K562 (cell line): ENCODE data around the gene BTF3L4. TPM values are rescaled to one million over a fixed set of nuclear protein-coding genes. Genes with fewer than 3 reads are reported as not detected.
A peak's percentile ranks its signal among the peaks of the same experiment; 100 is the strongest.

ENCODE experiments used
- BCL6 ChIP-seq: fragments of 250-450 bp; sonication (Bioruptor Pico); IDR thresholded peaks from 2 replicates; pipeline ENCODE4 v1.4.0; 2020
- CCNT2 ChIP-seq: IDR thresholded peaks from 2 replicates; pipeline ENCODE4 v1.6.1; 2011; ENCODE audit warnings: borderline replicate concordance, low read depth, mild to moderate bottlenecking, moderate library complexity, mixed read lengths, low read length; ENCODE audit not compliant: insufficient read length; ENCODE audit errors: extremely low read depth
- CREB3L1 ChIP-seq: fragments of 450-650 bp; IDR thresholded peaks from 2 replicates; pipeline ENCODE4 v1.6.1; 2014; ENCODE audit warnings: low read depth, mild to moderate bottlenecking, moderate library complexity, borderline replicate concordance
- E2F3 ChIP-seq: fragments of 250-450 bp; sonication (Bioruptor Pico); IDR thresholded peaks from 2 replicates; pipeline ENCODE4 v1.4.0; 2020; ENCODE audit warnings: mild to moderate bottlenecking
- GATAD2A ChIP-seq: fragments of 450-650 bp; IDR thresholded peaks from 2 replicates; pipeline ENCODE4 v1.6.1; 2017
- HNRNPK ChIP-seq: fragments of 200-400 bp; formaldehyde crosslinking; IDR thresholded peaks from one replicate; pipeline ENCODE4 v1.6.1; 2018; ENCODE audit warnings: mild to moderate bottlenecking, low read depth, low read length; ENCODE audit not compliant: poor library complexity, severe bottlenecking
- L3MBTL2 ChIP-seq: fragments of 450-650 bp; IDR thresholded peaks from 2 replicates; pipeline ENCODE4 v1.6.1; 2016; ENCODE audit warnings: mild to moderate bottlenecking, moderate library complexity
- NCOA1 ChIP-seq: fragments of 450-650 bp; IDR thresholded peaks from 2 replicates; pipeline ENCODE4 v1.6.1; 2016; ENCODE audit warnings: low read depth
- NR3C1 ChIP-seq: sonication (generic); formaldehyde crosslinking; IDR thresholded peaks from 2 replicates; pipeline ENCODE4 v1.8.1; 2022; ENCODE audit warnings: missing genetic modification reagents
- POU5F1 ChIP-seq: fragments of 150-350 bp; IDR thresholded peaks from 2 replicates; pipeline ENCODE4 v1.6.1; 2014; ENCODE audit warnings: borderline replicate concordance, low read length, low read depth, mild to moderate bottlenecking; ENCODE audit not compliant: partially characterized antibody
- TAL1 ChIP-seq: fragments of 450-650 bp; IDR thresholded peaks from 2 replicates; pipeline ENCODE4 v1.6.1; 2016; ENCODE audit warnings: mild to moderate bottlenecking
- ZNF174 ChIP-seq: fragments of 250-450 bp; sonication (Bioruptor Pico); IDR thresholded peaks from 2 replicates; pipeline ENCODE4 v1.4.0; 2020; ENCODE audit warnings: mild to moderate bottlenecking
- ZNF184 ChIP-seq: sonication (generic); formaldehyde crosslinking; IDR thresholded peaks from 2 replicates; pipeline ENCODE4 v1.5.0; 2020; ENCODE audit warnings: missing genetic modification reagents
- ZNF318 ChIP-seq, 2 experiments: fragments of 450-650 bp; IDR thresholded peaks; 2 replicates each; pipeline ENCODE4 v1.6.1; 2016; ENCODE audit warnings: mild to moderate bottlenecking in 2 of 2, borderline replicate concordance in 1 of 2, low read depth in 1 of 2, moderate library complexity in 1 of 2
- ZNF583 ChIP-seq: fragments of 250-450 bp; sonication (Bioruptor Pico); IDR thresholded peaks from 2 replicates; pipeline ENCODE4 v1.4.0; 2020
- polyA plus RNA-seq, 8 experiments: library from polyadenylated mRNA; depleted of rRNA in 4 of 8; stranded (reverse) in 5 of 8; unstranded in 3 of 8; fragments of >200 nt; fragmentation: Nextera tagmentation in 2 of 8; fragmentation: Illumina TruSeq in 1 of 8; extraction: Ambion mirVana in 2 of 8; extraction: Trizol in 1 of 8; gene quantifications; 2 replicates each; pipeline versions ENCODE4 v1.2.1 to v1.2.3, GENCODE V29; 2011 to 2014; ENCODE audit warnings: inconsistent platforms in 1 of 8, missing spikeins in 1 of 8
- total RNA-seq, 7 experiments: library from RNA; depleted of rRNA in 6 of 7; stranded (reverse); fragments of >200 nt in 6 of 7; fragmentation: Illumina TruSeq in 2 of 7; extraction: Trizol in 2 of 7; gene quantifications; 2 replicates each; pipeline versions ENCODE4 v1.2.1 to v1.2.3, GENCODE V29; 2011 to 2021; ENCODE audit warnings: low replicate concordance in 1 of 7
- TF ChIP-seq, protein P1 (sequence below): fragments of 200-800 bp; sonication (Bioruptor generic); IDR thresholded peaks from 2 replicates; pipeline ENCODE4 v1.6.1; 2017; ENCODE audit warnings: missing genetic modification characterization, missing compliant biosample characterization

BTF3L4 gene
- total and polyA plus RNA-seq, 9 of the 15 experiments (the other 6 are each of a cell fraction or from before 2014, with no cell fraction given) = 40.1 to 106 (median 88.8) TPM

GRCh38 chr1:52056163-52056936 is at the start of gene BTF3L4 (continued):
- TF ChIP-seq ZNF318 (IDR thresholded peaks at IDR 0.05; ENCODE audit: borderline replicate concordance in 1 of 2, low read depth in 1 of 2) (0 out of 4 replicates have a peak, but pooled peaks of 1 of the 2 experiments have one; percentile 28), TAL1 (0 out of 2 replicates have a peak, but pooled peaks have one; percentile 9), ZNF184 (CRISPR knock-in tag) (no peak), L3MBTL2 (peak; percentile 80), POU5F1 (no peak), E2F3 (CRISPR knock-in tag) (peak; percentile 77), NR3C1 (CRISPR knock-in tag) (0 out of 2 replicates have a peak, but pooled peaks have one; percentile 67), HNRNPK (no peak), ZNF174 (CRISPR knock-in tag) (no peak), ZNF583 (no peak), CCNT2 (peak; percentile 47), BCL6 (no peak), GATAD2A (0 out of 2 replicates have a peak, but pooled peaks have one; percentile 29), CREB3L1 (0 out of 2 replicates have a peak, but pooled peaks have one; percentile 28), NCOA1 (0 out of 2 replicates have a peak, but pooled peaks have one; percentile 12)
- TF ChIP-seq, protein P1, sequence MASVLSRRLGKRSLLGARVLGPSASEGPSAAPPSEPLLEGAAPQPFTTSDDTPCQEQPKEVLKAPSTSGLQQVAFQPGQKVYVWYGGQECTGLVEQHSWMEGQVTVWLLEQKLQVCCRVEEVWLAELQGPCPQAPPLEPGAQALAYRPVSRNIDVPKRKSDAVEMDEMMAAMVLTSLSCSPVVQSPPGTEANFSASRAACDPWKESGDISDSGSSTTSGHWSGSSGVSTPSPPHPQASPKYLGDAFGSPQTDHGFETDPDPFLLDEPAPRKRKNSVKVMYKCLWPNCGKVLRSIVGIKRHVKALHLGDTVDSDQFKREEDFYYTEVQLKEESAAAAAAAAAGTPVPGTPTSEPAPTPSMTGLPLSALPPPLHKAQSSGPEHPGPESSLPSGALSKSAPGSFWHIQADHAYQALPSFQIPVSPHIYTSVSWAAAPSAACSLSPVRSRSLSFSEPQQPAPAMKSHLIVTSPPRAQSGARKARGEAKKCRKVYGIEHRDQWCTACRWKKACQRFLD (CRISPR knock-in tag) = no peak
